ENCODE data around the gene AADACL4.
"Not testable (repeated sequence)": the region's sequence is repeated elsewhere in the genome, so short reads cannot be mapped to it uniquely, and the experiment has no call there.

The AADACL4 gene

GRCh38 chr1:12669529-12670068, 25.7 kb downstream of the AADACL4 start:
- Mint-ChIP-seq H3K27me3 (peaks cover 16% of the 10 kb centered on the region), H3K4me1 (ENCODE audit: low read depth) (no peaks in the 10 kb centered on the region), H3K27ac (no peak overlapping the region), H3K4me3 (no peak overlapping the region), H3K9me3 (peaks cover 8% of the 10 kb centered on the region), H3K36me3 (ENCODE audit: low read depth) (no peaks in the 10 kb centered on the region)
- intact Hi-C loops (cut with micrococcal nuclease) = no loop called here

GRCh38 chr1:12674358-12674757, 30.5 kb downstream of the AADACL4 start:
- H3K4me3 Mint-ChIP-seq = no peak overlapping the region
- no peaks in the 10 kb centered on the region for H3K36me3 Mint-ChIP-seq (ENCODE audit: low read depth)
- H3K4me1 Mint-ChIP-seq (ENCODE audit: low read depth) = no peaks in the 10 kb centered on the region
- H3K27me3 Mint-ChIP-seq = peaks cover 16% of the 10 kb centered on the region
- intact Hi-C loops (cut with micrococcal nuclease) = no loop called here
- H3K9me3 Mint-ChIP-seq = no peaks in the 10 kb centered on the region
- no peak overlapping the region for H3K27ac Mint-ChIP-seq

DNA sequence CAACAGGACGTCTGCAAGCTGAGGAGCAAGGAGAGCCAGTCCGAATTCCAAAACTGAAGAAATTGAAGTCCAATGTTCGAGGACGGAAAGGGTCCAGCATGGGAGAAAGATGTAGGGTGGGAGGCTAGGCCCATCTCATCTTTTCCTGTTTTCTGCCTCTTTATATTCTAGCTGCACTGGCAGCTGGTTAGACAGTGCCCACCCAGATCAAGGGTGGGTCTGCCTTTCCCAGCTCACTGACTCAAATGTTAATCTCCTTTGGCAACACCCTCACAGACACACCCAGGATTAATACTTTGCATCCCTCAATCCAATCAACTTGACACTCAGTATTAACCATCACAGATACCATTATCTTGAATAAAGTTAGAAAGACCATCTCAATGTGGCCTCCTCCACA, 32.2 kb downstream of the AADACL4 start:
- intact Hi-C loops (cut with micrococcal nuclease); H3K4me1 Mint-ChIP-seq (ENCODE audit: low read depth); H3K27ac Mint-ChIP-seq; H3K4me3 Mint-ChIP-seq; H3K36me3 Mint-ChIP-seq (ENCODE audit: low read depth): not testable (repeated sequence)
- Mint-ChIP-seq H3K27me3 (peaks cover 21% of the 10 kb centered on the region), H3K9me3 (peaks cover 10% of the 10 kb centered on the region)

DNA sequence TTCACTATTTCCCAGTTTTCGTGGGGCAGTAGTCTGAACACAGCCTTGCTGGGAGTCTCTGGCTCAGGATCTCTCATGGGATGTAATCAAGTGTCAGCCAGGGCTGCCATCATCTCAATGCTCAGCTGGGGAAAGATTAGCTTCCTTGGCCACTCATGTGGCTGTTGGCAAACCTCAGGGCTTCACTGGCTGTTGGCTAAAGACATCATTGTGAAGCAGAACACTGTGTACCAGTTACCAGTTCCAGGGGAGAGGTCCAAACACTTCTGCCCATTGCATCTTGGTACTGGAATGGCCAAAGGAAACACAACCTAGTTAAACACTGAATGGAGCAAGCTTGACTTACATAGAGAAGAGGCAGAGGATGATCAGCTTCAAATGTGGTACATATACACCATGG, 33.7 kb downstream of the AADACL4 start:
- Mint-ChIP-seq H3K9me3 (peaks cover 10% of the 10 kb centered on the region), H3K36me3 (ENCODE audit: low read depth) (no peaks in the 10 kb centered on the region), H3K27ac (no peak overlapping the region), H3K4me3 (no peak overlapping the region), H3K4me1 (ENCODE audit: low read depth) (no peaks in the 10 kb centered on the region), H3K27me3 (peaks cover 15% of the 10 kb centered on the region)
- intact Hi-C loops (cut with micrococcal nuclease) = no loop called here

DNA sequence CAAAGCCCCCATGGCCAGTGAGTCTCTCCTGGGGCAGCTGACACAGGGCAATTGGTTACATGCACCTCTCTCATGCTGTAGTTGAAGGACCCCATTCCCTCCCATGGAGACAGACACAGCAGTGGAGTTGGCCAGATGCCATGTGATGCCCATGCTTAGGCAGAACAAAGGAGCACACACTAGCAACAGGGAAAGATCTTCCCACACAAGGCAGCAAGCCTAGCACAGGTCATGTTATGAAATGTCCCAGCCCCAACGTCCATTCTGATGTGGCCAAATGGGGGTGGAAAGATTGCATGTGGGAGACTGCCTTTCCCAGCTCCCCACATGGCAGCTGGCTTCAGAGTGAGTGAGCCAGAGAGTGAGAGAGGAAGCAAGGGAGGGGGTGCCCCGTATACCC, 34.5 kb downstream of the AADACL4 start:
- H3K4me3 Mint-ChIP-seq = no peak overlapping the region
- no peaks in the 10 kb centered on the region for H3K36me3 Mint-ChIP-seq (ENCODE audit: low read depth)
- intact Hi-C loops (cut with micrococcal nuclease) = no loop called here
- H3K9me3 Mint-ChIP-seq = peaks cover 10% of the 10 kb centered on the region
- H3K27me3 Mint-ChIP-seq = peaks cover 19% of the 10 kb centered on the region
- no peak overlapping the region for H3K27ac Mint-ChIP-seq
- no peaks in the 10 kb centered on the region for H3K4me1 Mint-ChIP-seq (ENCODE audit: low read depth)

- intact Hi-C loops (cut with micrococcal nuclease) = no loop called here
- H3K4me1 Mint-ChIP-seq (ENCODE audit: low read depth) = no peaks in the 10 kb centered on the region
- H3K9me3 Mint-ChIP-seq = peaks cover 10% of the 10 kb centered on the region
- H3K36me3 Mint-ChIP-seq (ENCODE audit: low read depth) = no peaks in the 10 kb centered on the region
- no peak overlapping the region for H3K27ac Mint-ChIP-seq
- peaks cover 16% of the 10 kb centered on the region for H3K27me3 Mint-ChIP-seq
- H3K4me3 Mint-ChIP-seq = no peak overlapping the region
Measured at GRCh38 chr1:12678820-12679219, 34.9 kb downstream of the AADACL4 start.

DNA sequence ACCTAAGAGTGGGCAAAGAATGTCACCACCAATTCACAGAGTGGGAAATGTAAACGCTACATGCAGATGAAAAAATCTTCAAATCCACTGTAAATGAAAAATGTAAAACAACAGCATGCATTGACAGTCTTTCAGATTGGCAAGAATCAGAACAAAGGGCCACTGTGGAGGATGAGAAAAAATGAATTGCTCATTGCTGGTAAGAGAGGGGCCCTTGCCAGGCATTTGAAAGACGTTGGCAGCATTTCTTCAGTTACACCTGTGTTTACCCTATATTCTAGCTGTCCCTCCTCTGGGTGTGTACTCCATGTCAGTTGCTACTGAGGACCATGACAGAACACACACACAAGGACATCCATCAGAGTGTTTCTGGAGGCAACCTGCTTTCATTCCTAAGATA, 46.3 kb downstream of the AADACL4 start:
- Mint-ChIP-seq H3K4me3 (no peak overlapping the region), H3K4me1 (ENCODE audit: low read depth) (no peaks in the 10 kb centered on the region), H3K27ac (no peak overlapping the region), H3K36me3 (ENCODE audit: low read depth) (no peaks in the 10 kb centered on the region), H3K9me3 (no peaks in the 10 kb centered on the region), H3K27me3 (peaks cover 13% of the 10 kb centered on the region)
- intact Hi-C loops (cut with micrococcal nuclease) = no loop called here

DNA sequence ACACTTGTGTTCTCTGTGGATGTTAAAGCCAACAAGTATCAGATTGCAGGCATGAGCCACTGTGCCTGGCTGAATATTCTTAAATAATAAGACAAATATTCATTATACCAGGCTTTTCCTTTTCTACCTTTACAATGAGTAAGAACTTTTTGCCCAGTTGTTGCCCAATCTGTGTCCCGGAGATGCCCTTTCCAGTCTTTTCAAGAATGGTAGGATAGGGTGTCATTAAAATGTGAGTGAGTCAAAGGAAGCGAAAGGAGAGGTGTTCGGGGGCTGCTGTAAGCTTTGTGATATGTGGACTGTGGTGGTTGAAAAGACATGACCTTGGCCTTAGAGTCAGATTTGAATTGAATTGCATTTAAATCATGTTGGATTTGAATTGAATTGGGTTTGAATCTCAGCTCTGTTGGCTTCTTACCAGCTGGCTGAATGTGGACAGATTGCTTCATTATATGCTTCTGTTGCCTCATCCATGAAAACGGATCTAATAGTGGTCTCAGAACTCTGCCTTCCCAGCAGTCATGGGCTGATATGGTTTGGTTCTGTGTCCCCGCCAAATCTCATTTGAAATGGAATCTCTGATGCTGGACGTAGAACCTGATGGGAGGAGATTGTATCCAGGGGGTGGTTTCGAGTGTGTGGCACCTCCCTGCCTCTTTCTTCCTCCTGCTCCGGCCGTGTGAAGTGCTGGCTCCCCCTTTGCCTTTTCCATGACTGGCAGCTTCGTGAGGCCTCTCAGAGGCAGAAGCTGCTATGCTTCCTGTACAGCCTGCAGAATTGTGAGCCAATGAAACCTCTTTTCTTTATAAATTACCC, 49.3 kb downstream of the AADACL4 start:
- Mint-ChIP-seq H3K9me3 (no peaks in the 10 kb centered on the region), H3K4me1 (ENCODE audit: low read depth) (no peaks in the 10 kb centered on the region), H3K27me3 (peaks cover 11% of the 10 kb centered on the region), H3K36me3 (ENCODE audit: low read depth) (no peaks in the 10 kb centered on the region), H3K4me3 (no peak overlapping the region), H3K27ac (no peak overlapping the region)
- intact Hi-C loops (cut with micrococcal nuclease) = no loop called here

DNA sequence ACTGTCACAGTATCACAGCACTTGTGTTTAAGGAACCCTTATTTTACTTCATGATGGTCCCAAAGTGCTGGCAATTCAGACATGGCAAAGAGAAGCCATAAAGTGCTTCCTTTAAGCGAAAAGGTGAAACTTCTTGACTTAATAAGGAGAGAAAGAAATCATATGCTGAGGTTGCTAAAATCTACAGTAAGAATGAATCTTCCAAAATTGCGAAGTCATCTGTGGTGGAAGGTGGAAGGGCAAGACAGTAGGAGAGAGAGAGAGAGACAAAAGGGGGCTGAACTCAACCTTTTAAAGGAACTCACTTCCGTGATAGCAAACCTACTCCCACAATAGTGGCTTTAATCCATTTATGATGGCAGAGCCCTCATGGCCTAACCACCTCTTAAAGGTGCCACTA, 52.8 kb downstream of the AADACL4 start:
- intact Hi-C loops (cut with micrococcal nuclease) = no loop called here
- Mint-ChIP-seq H3K4me1 (ENCODE audit: low read depth) (no peaks in the 10 kb centered on the region), H3K27me3 (peaks cover 9% of the 10 kb centered on the region), H3K36me3 (ENCODE audit: low read depth) (no peaks in the 10 kb centered on the region), H3K4me3 (no peak overlapping the region), H3K27ac (no peak overlapping the region), H3K9me3 (no peaks in the 10 kb centered on the region)

GRCh38 chr1:12697397-12697796, 53.5 kb downstream of the AADACL4 start:
- no peaks in the 10 kb centered on the region for H3K36me3 Mint-ChIP-seq (ENCODE audit: low read depth)
- intact Hi-C loops (cut with micrococcal nuclease) = no loop called here
- H3K27me3 Mint-ChIP-seq = peaks cover 9% of the 10 kb centered on the region
- no peak overlapping the region for H3K4me3 Mint-ChIP-seq
- H3K4me1 Mint-ChIP-seq (ENCODE audit: low read depth) = no peaks in the 10 kb centered on the region
- H3K27ac Mint-ChIP-seq = no peak overlapping the region
- no peaks in the 10 kb centered on the region for H3K9me3 Mint-ChIP-seq

DNA sequence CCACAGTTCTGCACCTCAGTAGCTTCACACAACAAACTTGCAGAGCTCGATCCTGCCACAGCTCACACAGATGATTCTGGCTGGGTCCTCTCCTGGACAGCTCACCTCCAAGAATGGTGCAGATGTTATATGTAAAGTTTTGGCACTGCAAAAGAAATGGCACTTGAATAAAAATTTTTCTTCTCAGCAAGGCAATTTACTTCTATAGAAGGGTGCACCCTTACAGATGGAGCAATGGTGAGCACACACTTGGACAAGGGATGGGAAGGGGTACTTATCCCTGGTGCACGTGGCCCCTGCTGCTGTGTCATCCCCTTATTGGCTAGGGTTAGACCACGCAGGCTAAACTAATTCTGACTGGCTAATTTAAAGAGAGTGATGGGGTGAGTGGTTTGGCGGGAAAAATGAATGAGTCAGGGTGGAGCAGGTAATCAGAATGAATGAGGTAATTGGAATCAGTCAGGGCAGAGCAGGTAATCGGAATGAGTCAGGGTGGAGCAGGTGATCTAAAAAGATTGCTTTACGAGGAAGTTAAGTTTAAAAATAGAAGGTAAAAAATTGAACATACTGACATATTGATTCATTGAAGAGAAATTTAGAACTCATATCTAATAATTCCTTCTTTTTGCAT, 60.1 kb downstream of the AADACL4 start:
- no peak overlapping the region for H3K27ac Mint-ChIP-seq
- no peaks in the 10 kb centered on the region for H3K4me1 Mint-ChIP-seq (ENCODE audit: low read depth)
- peaks cover 18% of the 10 kb centered on the region for H3K9me3 Mint-ChIP-seq
- H3K4me3 Mint-ChIP-seq = no peak overlapping the region
- peaks cover 4% of the 10 kb centered on the region for H3K27me3 Mint-ChIP-seq
- intact Hi-C loops (cut with micrococcal nuclease) = no loop called here
- H3K36me3 Mint-ChIP-seq (ENCODE audit: low read depth) = no peaks in the 10 kb centered on the region

- no peak overlapping the region for H3K27ac Mint-ChIP-seq
- no peaks in the 10 kb centered on the region for H3K36me3 Mint-ChIP-seq (ENCODE audit: low read depth)
- peaks cover 18% of the 10 kb centered on the region for H3K9me3 Mint-ChIP-seq
- H3K27me3 Mint-ChIP-seq = peaks cover 3% of the 10 kb centered on the region
- H3K4me1 Mint-ChIP-seq (ENCODE audit: low read depth) = no peaks in the 10 kb centered on the region
- no peak overlapping the region for H3K4me3 Mint-ChIP-seq
- intact Hi-C loops (cut with micrococcal nuclease) = no loop called here
Measured at GRCh38 chr1:12706061-12706460, 62.2 kb downstream of the AADACL4 start.

GRCh38 chr1:12708396-12709090, 64.7 kb downstream of the AADACL4 start:
- Mint-ChIP-seq H3K4me1 (ENCODE audit: low read depth) (no peaks in the 10 kb centered on the region), H3K9me3 (peaks cover 10% of the 10 kb centered on the region), H3K27ac (no peak overlapping the region), H3K27me3 (peaks cover 10% of the 10 kb centered on the region), H3K36me3 (ENCODE audit: low read depth) (no peaks in the 10 kb centered on the region), H3K4me3 (no peak overlapping the region)
- intact Hi-C loops (cut with micrococcal nuclease) = no loop called here

DNA sequence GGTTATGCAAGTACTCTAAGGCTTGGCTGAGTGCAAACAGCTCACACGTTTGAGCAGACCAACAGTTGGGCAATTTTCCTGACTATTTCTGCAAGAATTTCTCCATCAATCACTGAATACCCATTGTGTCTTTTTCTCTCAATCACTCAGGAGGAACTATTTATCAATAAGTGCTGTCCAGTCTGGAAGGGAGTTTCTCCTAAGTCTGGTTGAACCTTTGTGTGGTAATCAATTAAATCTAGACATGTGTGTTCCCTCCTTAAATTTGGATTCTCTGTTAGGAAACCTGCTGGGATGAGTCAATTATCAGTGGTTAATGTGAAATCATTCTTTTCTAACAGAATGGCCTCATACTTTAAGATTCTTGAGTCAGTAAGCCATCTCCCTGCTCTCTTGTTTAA, 65.2 kb downstream of the AADACL4 start:
- H3K27me3 Mint-ChIP-seq = peaks cover 10% of the 10 kb centered on the region
- peaks cover 4% of the 10 kb centered on the region for H3K9me3 Mint-ChIP-seq
- no peak overlapping the region for H3K4me3 Mint-ChIP-seq
- H3K27ac Mint-ChIP-seq = no peak overlapping the region
- no peaks in the 10 kb centered on the region for H3K4me1 Mint-ChIP-seq (ENCODE audit: low read depth)
- intact Hi-C loops (cut with micrococcal nuclease) = no loop called here
- no peaks in the 10 kb centered on the region for H3K36me3 Mint-ChIP-seq (ENCODE audit: low read depth)

All from dendritic cell treated with granulocyte-macrophage colony-stimulating factor and Interleukin-4, amounts not matched to agents 40 ng/mL and 50 ng/mL, for 4 days (primary cell).